Activated T-helper 1 cell treated with Interleukin-2 at 50 U/mL for 16 hours (primary cell): ENCODE measurements around the gene PPP1R2C.

Experiments used
- DNase-seq: peaks from one replicate; pipeline ENCODE4 v3.0.0-alpha.2; 2020; ENCODE audit warnings: low read depth

Gene PPP1R2C

GRCh38 chrX:42748067-42748850 lies 29.7 kb downstream of the PPP1R2C start:
- no peak for DNase-seq

GRCh38 chrX:42746606-42747005 lies 31.4 kb downstream of the PPP1R2C start:
- DNase-seq = no peak

DNA sequence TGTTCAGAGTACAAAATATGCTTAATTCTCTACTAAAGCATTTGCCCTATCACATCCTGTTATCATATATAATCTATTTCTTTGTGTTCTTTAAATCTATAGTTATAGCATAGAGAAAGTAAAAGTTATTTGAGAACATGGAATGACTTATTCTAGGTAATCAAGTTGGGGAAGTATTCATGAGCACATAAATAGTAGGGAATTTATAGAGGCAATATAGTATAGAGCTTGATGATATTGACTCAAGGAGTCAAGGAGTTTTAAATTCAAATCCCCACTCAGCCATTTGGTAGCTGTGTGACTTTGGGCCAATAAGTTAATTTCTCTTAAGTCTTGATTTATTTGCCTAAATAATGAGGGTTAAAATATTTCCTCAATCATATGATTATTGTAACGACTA lies 37.5 kb downstream of the PPP1R2C start:
- DNase-seq = no peak

GRCh38 chrX:42739741-42740140 lies 38.2 kb downstream of the PPP1R2C start:
- no peak for DNase-seq

DNA sequence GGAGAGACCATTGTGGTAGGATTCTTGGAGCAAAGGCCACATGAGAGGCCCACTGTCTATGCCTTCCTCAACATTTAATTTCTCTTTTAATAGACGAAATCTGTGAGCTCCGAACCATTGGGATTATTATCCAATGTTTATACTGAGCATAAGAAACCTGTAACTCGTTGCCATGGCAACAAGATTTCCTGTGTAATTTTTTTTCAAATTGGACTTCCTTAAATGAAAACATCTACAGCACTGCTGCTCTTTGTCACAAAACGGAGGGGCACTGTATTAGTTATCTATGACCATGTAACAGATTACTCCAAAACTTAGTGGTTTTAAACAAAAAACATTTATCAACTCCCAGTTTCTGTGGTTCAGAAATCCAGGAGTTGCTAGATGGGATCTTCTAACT lies 38.7 kb downstream of the PPP1R2C start:
- no peak for DNase-seq

DNA sequence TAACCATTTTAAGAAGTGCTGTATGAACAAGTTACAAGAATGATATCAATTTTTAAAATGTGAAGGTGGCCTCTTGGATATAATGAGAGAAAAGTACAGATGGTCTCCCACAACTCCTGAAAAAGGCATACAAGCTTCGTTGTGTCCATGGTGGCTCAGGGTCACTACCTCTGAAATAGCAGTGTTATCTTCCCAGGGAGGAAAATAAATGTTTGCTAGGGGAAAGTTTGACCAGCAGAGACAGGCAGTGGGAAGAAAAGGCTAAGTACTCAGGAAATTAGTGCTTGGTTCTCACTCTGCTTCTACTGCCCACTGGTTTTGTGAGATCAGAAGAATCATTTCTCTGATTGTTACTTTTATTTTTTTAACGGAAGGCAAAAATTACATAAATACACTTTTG lies 39.4 kb downstream of the PPP1R2C start:
- DNase-seq = no peak

GRCh38 chrX:42735250-42735649 lies 42.7 kb downstream of the PPP1R2C start:
- DNase-seq = no peak

- DNase-seq = no peak
Observed at GRCh38 chrX:42732506-42732905, 45.5 kb downstream of the PPP1R2C start.
